AG04450 (cell line): ENCODE results near the gene ZNF488. TPM values are rescaled to one million over a fixed set of nuclear protein-coding genes. Genes with fewer than 3 reads are reported as not detected.

Experiments
- CTCF ChIA-PET: fragments of 300-600, 350-600 bp; formaldehyde crosslinking; extraction: SDS; loops from one replicate; lab custom pipeline; 2022; ENCODE audit warnings: antibody characterized with exemption, inconsistent platforms; lab: Charles Lee
- POLR2A ChIA-PET: fragments of 350-600 bp; formaldehyde crosslinking; extraction: SDS; loops from one replicate; lab custom pipeline; 2021; ENCODE audit warnings: antibody characterized with exemption, inconsistent platforms; lab: Yijun Ruan, JAX
- DNase-seq: peaks from one replicate; pipeline ENCODE4 v3.0.0-alpha.2; 2011; ENCODE audit warnings: low read depth, low spot score
- H3K27ac ChIP-seq: one replicate; pipeline ENCODE4 v1.5.1; 2012; ENCODE audit warnings: low read depth, low read length, control low read depth
- H3K27me3 ChIP-seq: one replicate; pipeline ENCODE4 v1.6.0; 2012; ENCODE audit warnings: low read length; ENCODE audit not compliant: control insufficient read depth, insufficient read depth
- H3K4me3 ChIP-seq: 2 replicates; pipeline ENCODE4 v1.5.1; 2011; ENCODE audit warnings: mild to moderate bottlenecking, low read depth, low read length, control low read depth
- H3K9me3 ChIP-seq: 2 replicates; pipeline ENCODE4 v1.5.1; 2012; ENCODE audit warnings: low read length; ENCODE audit not compliant: control insufficient read depth, insufficient read depth
- CTCF ChIP-seq: IDR thresholded peaks from 2 replicates; pipeline ENCODE4 v1.5.1; 2011; ENCODE audit warnings: low read depth, low read length, control low read depth, inconsistent platforms
- polyA plus RNA-seq: library from polyadenylated mRNA; depleted of rRNA; stranded (reverse); fragments of >200 nt; gene quantifications from 2 replicates; pipeline ENCODE4 v1.2.3, GENCODE V29; 2011

The ZNF488 gene
- polyA plus RNA-seq, 1 experiment, result 0.16 TPM

- ChIA-PET POLR2A (no interaction called here), CTCF (interaction anchor here (0.6 to 1.1 kb wide), 3 partner anchors 9 to 29 kb away, joined by 3 to 4 read pairs (median 3); no protein-coding TSS in a partner anchor)
- no peak for TF ChIP-seq CTCF
- Histone ChIP-seq H3K27ac (no peak overlapping the region), H3K4me3 (no peak overlapping the region), H3K9me3 (no peaks in the 10 kb centered on the region), H3K27me3 (peaks cover 29% of the 10 kb centered on the region)
- DNase-seq, result no peak
Observed at GRCh38 chr10:47370878-47371277, 13.2 kb downstream of the ZNF488 start.

- Histone ChIP-seq H3K9me3 (no peaks in the 10 kb centered on the region), H3K27me3 (peaks cover 27% of the 10 kb centered on the region), H3K4me3 (no peak overlapping the region), H3K27ac (no peak overlapping the region)
- TF ChIP-seq CTCF, result no peak
- CTCF ChIA-PET, result interaction anchor here (0.7 to 1.1 kb wide), 2 partner anchors 8 to 10 kb away, joined by 3 to 4 read pairs; no protein-coding TSS in a partner anchor
- POLR2A ChIA-PET, result no interaction called here
- no peak for DNase-seq
Observed at GRCh38 chr10:47370015-47370767, 13.9 kb downstream of the ZNF488 start.

- POLR2A ChIA-PET, result no interaction called here
Observed at GRCh38 chr10:47369251-47369894, 14.7 kb downstream of the ZNF488 start.

GRCh38 chr10:47368431-47369180 lies 15.5 kb downstream of the ZNF488 start:
- Histone ChIP-seq H3K27me3 (peaks cover 28% of the 10 kb centered on the region), H3K9me3 (no peaks in the 10 kb centered on the region), H3K27ac (no peak overlapping the region), H3K4me3 (no peak overlapping the region)
- no peak for DNase-seq
- CTCF ChIA-PET, result no interaction called here
- POLR2A ChIA-PET, result no interaction called here
- no peak for TF ChIP-seq CTCF

More at GRCh38 chr10:47369251-47369894, 14.7 kb downstream of the ZNF488 start:
- H3K27ac ChIP-seq, result peak overlapping the region; percentile 11
- CTCF ChIA-PET, result interaction anchor here (1.1 kb wide), 1 partner anchor 8 kb away, joined by 4 read pairs; no protein-coding TSS in a partner anchor
- TF ChIP-seq CTCF, result no peak
- no peak overlapping the region for H3K4me3 ChIP-seq
- H3K27me3 ChIP-seq, result peaks cover 27% of the 10 kb centered on the region
- no peak for DNase-seq
- no peaks in the 10 kb centered on the region for H3K9me3 ChIP-seq
